GM18867 (cell line): ENCODE data around the gene POLR2A.

Experiments used
- ATAC-seq: cut with Tn5 transposase; IDR thresholded peaks from one replicate; pipeline ENCODE4 v1.9.1; 2021; ENCODE audit warnings: mild to moderate bottlenecking, moderate library complexity; ENCODE audit not compliant: unreplicated experiment

POLR2A gene

GRCh38 chr17:7502171-7502847 is 18.1 kb downstream of the POLR2A start:
- no peak for ATAC-seq

GRCh38 chr17:7502987-7503386 is 18.8 kb downstream of the POLR2A start:
- no peak for ATAC-seq

GRCh38 chr17:7503521-7503920 is 19.4 kb downstream of the POLR2A start:
- ATAC-seq, result no peak

- ATAC-seq, result no peak
Observed at GRCh38 chr17:7508145-7508544, 24.0 kb downstream of the POLR2A start.

- no peak for ATAC-seq
Observed at GRCh38 chr17:7508846-7509245, 24.7 kb downstream of the POLR2A start.

GRCh38 chr17:7509937-7510336 is 25.8 kb downstream of the POLR2A start:
- no peak for ATAC-seq

GRCh38 chr17:7511108-7511507 is 26.9 kb downstream of the POLR2A start:
- ATAC-seq, result no peak

- no peak for ATAC-seq
Observed at GRCh38 chr17:7512105-7512504, 27.9 kb downstream of the POLR2A start.

- ATAC-seq, result no peak
Observed at GRCh38 chr17:7512824-7513540, 28.8 kb downstream of the POLR2A start.

GRCh38 chr17:7513850-7514419 is 29.8 kb downstream of the POLR2A start:
- ATAC-seq, result no peak

- ATAC-seq, result no peak
Observed at GRCh38 chr17:7515911-7516610, 31.9 kb downstream of the POLR2A start.

- ATAC-seq, result no peak
Observed at GRCh38 chr17:7523033-7523432, 38.9 kb downstream of the POLR2A start.

- ATAC-seq, result no peak
Observed at GRCh38 chr17:7528842-7529241, 44.7 kb downstream of the POLR2A start.

- no peak for ATAC-seq
Observed at GRCh38 chr17:7530023-7530900, 46.1 kb downstream of the POLR2A start.

- no peak for ATAC-seq
Observed at GRCh38 chr17:7538050-7538449, 53.9 kb downstream of the POLR2A start.

- no peak for ATAC-seq
Observed at GRCh38 chr17:7538891-7539545, 54.9 kb downstream of the POLR2A start.

- ATAC-seq, result no peak
Observed at GRCh38 chr17:7541074-7541621, 57.0 kb downstream of the POLR2A start.

- ATAC-seq, result no peak
Observed at GRCh38 chr17:7544911-7545310, 60.7 kb downstream of the POLR2A start.

GRCh38 chr17:7548585-7549400 is 64.6 kb downstream of the POLR2A start, which contains the start of gene TNFSF12:
TNFSF12 (plus strand) TSS chr17:7549058; CDS start chr17:7549154, 96 bp downstream.
- ATAC-seq, result no peak
